ENCODE measurements around the gene ZNF521. TPM values are rescaled to one million over a fixed set of nuclear protein-coding genes. Genes with fewer than 3 reads are reported as not detected.

The ZNF521 gene
- total RNA-seq, 1 experiment from 2014 or later = not detected

DNA sequence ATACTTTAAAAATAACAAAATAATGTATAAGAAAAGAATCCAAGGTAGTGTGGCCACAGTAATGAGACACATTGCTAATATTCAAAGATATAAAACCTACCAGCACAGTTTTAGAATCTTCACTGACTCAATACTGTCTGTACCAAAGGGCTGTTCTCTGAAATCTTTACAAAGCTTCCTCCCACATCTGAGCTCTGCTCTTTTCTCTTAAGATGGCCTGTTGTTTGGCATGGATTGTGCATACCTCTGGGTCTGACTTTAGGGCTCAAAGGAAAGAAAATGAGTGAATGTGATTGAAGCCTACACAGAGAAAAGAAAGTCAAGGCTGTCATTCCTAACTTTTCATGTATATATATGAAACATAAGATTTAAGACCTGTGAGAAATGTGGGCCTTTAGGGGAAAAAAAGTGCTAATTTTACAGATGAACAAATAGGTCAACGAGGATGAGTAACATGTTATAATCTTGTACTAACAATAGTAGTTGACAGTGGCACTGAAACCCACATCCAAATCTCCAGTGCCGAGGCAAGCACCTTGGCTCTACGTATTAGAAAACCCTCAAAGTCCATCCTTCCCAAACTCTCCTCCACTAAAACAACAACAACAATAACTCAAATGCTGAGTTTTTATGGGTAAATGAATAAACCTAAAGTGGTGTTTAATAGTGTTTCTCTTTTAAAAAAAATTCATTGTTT lies 114.2 kb downstream of the ZNF521 start:
- Mint-ChIP-seq H3K27me3 (ENCODE audit: insufficient read depth, unreplicated experiment) (no peaks in the 10 kb centered on the region), H3K9me3 (ENCODE audit: unreplicated experiment) (peaks cover 6% of the 10 kb centered on the region), H3K27ac (ENCODE audit: low read depth, unreplicated experiment) (no peak overlapping the region), H3K4me3 (ENCODE audit: unreplicated experiment) (no peak overlapping the region), H3K36me3 (ENCODE audit: insufficient read depth, unreplicated experiment) (no peaks in the 10 kb centered on the region), H3K4me1 (ENCODE audit: insufficient read depth, unreplicated experiment) (no peaks in the 10 kb centered on the region)
- TF ChIP-seq, protein P1, sequence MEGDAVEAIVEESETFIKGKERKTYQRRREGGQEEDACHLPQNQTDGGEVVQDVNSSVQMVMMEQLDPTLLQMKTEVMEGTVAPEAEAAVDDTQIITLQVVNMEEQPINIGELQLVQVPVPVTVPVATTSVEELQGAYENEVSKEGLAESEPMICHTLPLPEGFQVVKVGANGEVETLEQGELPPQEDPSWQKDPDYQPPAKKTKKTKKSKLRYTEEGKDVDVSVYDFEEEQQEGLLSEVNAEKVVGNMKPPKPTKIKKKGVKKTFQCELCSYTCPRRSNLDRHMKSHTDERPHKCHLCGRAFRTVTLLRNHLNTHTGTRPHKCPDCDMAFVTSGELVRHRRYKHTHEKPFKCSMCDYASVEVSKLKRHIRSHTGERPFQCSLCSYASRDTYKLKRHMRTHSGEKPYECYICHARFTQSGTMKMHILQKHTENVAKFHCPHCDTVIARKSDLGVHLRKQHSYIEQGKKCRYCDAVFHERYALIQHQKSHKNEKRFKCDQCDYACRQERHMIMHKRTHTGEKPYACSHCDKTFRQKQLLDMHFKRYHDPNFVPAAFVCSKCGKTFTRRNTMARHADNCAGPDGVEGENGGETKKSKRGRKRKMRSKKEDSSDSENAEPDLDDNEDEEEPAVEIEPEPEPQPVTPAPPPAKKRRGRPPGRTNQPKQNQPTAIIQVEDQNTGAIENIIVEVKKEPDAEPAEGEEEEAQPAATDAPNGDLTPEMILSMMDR (IDR thresholded peaks at IDR 0.05; ENCODE audit: unreplicated experiment) = no peak
- DNase-seq (ENCODE audit: unreplicated experiment) = no peak
- no TSS peak for BruUV-seq (replicated peaks)
- POLR2A ChIA-PET = no interaction called here
- CTCF ChIA-PET = no interaction called here
- intact Hi-C loops (cut with micrococcal nuclease) = no loop called here

- intact Hi-C loops (cut with micrococcal nuclease) = no loop called here
- no peak for DNase-seq (ENCODE audit: unreplicated experiment)
- BruUV-seq (replicated peaks) = no TSS peak
- H3K27me3 Mint-ChIP-seq (ENCODE audit: insufficient read depth, unreplicated experiment) = no peaks in the 10 kb centered on the region
- H3K4me1 Mint-ChIP-seq (ENCODE audit: insufficient read depth, unreplicated experiment) = no peaks in the 10 kb centered on the region
- ChIA-PET POLR2A (no interaction called here), CTCF (interaction anchor here (0.6 kb wide), 1 partner anchor 557 kb away, joined by 3 read pairs; no protein-coding TSS in a partner anchor)
- no peaks in the 10 kb centered on the region for H3K9me3 Mint-ChIP-seq (ENCODE audit: unreplicated experiment)
- H3K27ac Mint-ChIP-seq (ENCODE audit: low read depth, unreplicated experiment) = no peak overlapping the region
- no peaks in the 10 kb centered on the region for H3K36me3 Mint-ChIP-seq (ENCODE audit: insufficient read depth, unreplicated experiment)
- no peak overlapping the region for H3K4me3 Mint-ChIP-seq (ENCODE audit: unreplicated experiment)
- TF ChIP-seq, protein P1 (IDR thresholded peaks at IDR 0.05; ENCODE audit: unreplicated experiment) = no peak
Observed at GRCh38 chr18:25236736-25237135, 115.2 kb downstream of the ZNF521 start.

- H3K27ac Mint-ChIP-seq (ENCODE audit: low read depth, unreplicated experiment) = no peak overlapping the region
- H3K9me3 Mint-ChIP-seq (ENCODE audit: unreplicated experiment) = no peaks in the 10 kb centered on the region
- ChIA-PET POLR2A (no interaction called here), CTCF (no interaction called here)
- intact Hi-C loops (cut with micrococcal nuclease) = no loop called here
- no peaks in the 10 kb centered on the region for H3K36me3 Mint-ChIP-seq (ENCODE audit: insufficient read depth, unreplicated experiment)
- DNase-seq (ENCODE audit: unreplicated experiment) = no peak
- no peaks in the 10 kb centered on the region for H3K27me3 Mint-ChIP-seq (ENCODE audit: insufficient read depth, unreplicated experiment)
- H3K4me3 Mint-ChIP-seq (ENCODE audit: unreplicated experiment) = no peak overlapping the region
- no TSS peak for BruUV-seq (replicated peaks)
- TF ChIP-seq, protein P1 (IDR thresholded peaks at IDR 0.05; ENCODE audit: unreplicated experiment) = no peak
- no peaks in the 10 kb centered on the region for H3K4me1 Mint-ChIP-seq (ENCODE audit: insufficient read depth, unreplicated experiment)
Observed at GRCh38 chr18:25235401-25236042, 116.4 kb downstream of the ZNF521 start.

DNA sequence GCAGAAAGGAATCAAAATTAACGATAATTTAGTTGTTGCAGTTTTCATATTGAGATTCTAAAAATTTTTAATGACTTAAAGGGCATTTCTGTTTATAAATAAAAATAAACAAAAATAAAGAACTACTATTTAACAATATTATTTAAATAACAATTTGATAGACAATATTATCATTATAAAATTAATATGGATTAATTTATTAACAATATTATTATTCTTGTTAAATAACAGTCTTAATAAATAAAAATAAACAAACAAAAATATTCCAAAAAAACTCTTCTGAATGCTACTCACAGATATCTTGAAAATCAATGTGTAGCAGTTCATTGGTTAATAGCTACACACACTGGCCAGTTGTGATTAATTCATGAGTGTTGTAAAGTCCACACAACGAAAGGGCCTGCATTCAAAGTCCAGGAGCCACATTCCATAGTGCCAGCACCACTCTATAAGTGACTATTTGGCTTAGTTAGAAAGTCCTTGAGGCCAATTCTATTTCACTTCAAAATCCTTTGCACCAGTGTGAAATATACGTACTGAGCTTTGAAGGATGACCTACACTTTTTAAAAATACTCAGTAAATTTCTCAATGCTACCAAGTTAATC lies 117.1 kb downstream of the ZNF521 start:
- no peaks in the 10 kb centered on the region for H3K4me1 Mint-ChIP-seq (ENCODE audit: insufficient read depth, unreplicated experiment)
- no peak for DNase-seq (ENCODE audit: unreplicated experiment)

More for the DNA sequence above, 117.1 kb downstream of the ZNF521 start:
- no peaks in the 10 kb centered on the region for H3K9me3 Mint-ChIP-seq (ENCODE audit: unreplicated experiment)
- TF ChIP-seq, protein P1 (IDR thresholded peaks at IDR 0.05; ENCODE audit: unreplicated experiment) = no peak
- CTCF ChIA-PET = no interaction called here
- POLR2A ChIA-PET = no interaction called here
- no peaks in the 10 kb centered on the region for H3K27me3 Mint-ChIP-seq (ENCODE audit: insufficient read depth, unreplicated experiment)
- no peak overlapping the region for H3K4me3 Mint-ChIP-seq (ENCODE audit: unreplicated experiment)
- intact Hi-C loops (cut with micrococcal nuclease) = no loop called here
- H3K27ac Mint-ChIP-seq (ENCODE audit: low read depth, unreplicated experiment) = no peak overlapping the region
- no TSS peak for BruUV-seq (replicated peaks)
- H3K36me3 Mint-ChIP-seq (ENCODE audit: insufficient read depth, unreplicated experiment) = no peaks in the 10 kb centered on the region

Data from MCF 10A (cell line).